H1 (cell line): ENCODE data around the gene DCBLD1. TPM values are rescaled to one million over a fixed set of nuclear protein-coding genes. Genes with fewer than 3 reads are reported as not detected.

Experiments
- RXRA ChIP-seq: IDR thresholded peaks from 2 replicates; pipeline ENCODE4 v1.6.1; 2011; ENCODE audit warnings: low read depth, mild to moderate bottlenecking, low read length, moderate library complexity; ENCODE audit not compliant: insufficient read depth
- SP4 ChIP-seq: IDR thresholded peaks from 2 replicates; pipeline ENCODE4 v1.6.1; 2012; ENCODE audit warnings: low read length, inconsistent platforms
- polyA plus RNA-seq, 7 experiments: library from polyadenylated mRNA; depleted of rRNA in 3 of 7; stranded (reverse) in 5 of 7; unstranded in 2 of 7; fragments of >200 nt in 5 of 7; fragments of 200-250 nt in 2 of 7; gene quantifications; 1 replicate in 5 of 7; 2 replicates in 1 of 7; 4 replicates in 1 of 7; pipeline versions ENCODE4 v1.2.1 to v1.2.3, GENCODE V29; 2011 to 2013; ENCODE audit warnings: missing spikeins in 2 of 7, mixed read lengths in 2 of 7
- total RNA-seq: library from RNA; stranded (reverse); fragmentation: NEBNext Ultra II Directional; extraction: Animal tissue kit (Norgen Biotek cat#: 25700); gene quantifications from 2 replicates; pipeline ENCODE4 v1.2.1, GENCODE V29; 2021
- TF ChIP-seq, protein P1 (sequence below): IDR thresholded peaks from 2 replicates; pipeline ENCODE4 v1.6.1; 2011; ENCODE audit warnings: low read length, improper control_type of control experiment

DCBLD1 gene
- total and polyA plus RNA-seq, 2 of the 8 experiments (the other 6 are each of a cell fraction or from before 2014, with no cell fraction given) = 3.9 to 11.2 TPM

DNA sequence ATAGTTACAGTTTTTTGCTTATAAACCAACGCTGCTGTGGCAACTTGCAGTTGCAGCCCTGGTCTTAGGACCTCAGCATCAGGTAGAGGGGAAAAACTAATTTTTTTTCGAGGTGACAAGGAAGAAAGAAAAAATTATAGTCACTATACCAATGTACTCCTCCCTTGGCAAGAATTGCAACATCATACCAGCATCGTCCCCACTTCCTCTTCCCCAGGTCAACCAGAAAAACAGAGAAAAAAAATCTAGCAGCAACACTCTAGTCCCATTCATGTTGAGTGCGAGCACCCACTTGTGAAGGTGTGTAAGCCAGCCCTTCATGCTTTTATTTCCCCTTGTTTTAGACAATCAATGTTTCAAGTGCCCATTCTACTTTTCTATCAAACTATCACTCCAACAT is 13.1 kb upstream of the DCBLD1 start (continued):
- no peak for TF ChIP-seq SP4
- TF ChIP-seq RXRA = no peak
- TF ChIP-seq, protein P1, sequence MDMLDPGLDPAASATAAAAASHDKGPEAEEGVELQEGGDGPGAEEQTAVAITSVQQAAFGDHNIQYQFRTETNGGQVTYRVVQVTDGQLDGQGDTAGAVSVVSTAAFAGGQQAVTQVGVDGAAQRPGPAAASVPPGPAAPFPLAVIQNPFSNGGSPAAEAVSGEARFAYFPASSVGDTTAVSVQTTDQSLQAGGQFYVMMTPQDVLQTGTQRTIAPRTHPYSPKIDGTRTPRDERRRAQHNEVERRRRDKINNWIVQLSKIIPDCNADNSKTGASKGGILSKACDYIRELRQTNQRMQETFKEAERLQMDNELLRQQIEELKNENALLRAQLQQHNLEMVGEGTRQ = no peak
